Thyroid gland (tissue), 4 donors: Measurements from ENCODE around the gene HDDC3.

Experiments
- POLR2A ChIP-seq, 2 donors: fragments of 450-650 bp; IDR thresholded peaks; one replicate each; pipeline ENCODE4 v1.6.1; 2017; ENCODE audit warnings: antibody characterized with exemption in 2 of 2, mild to moderate bottlenecking in 2 of 2, moderate library complexity in 1 of 2
- TF ChIP-seq, protein P1 (sequence below), 6 experiments: fragments of 200-600 bp in 3 of 6; fragments of 450-650 bp in 3 of 6; sonication (generic) in 3 of 6; IDR thresholded peaks; one replicate each; pipeline ENCODE4 v1.5.1; 2016 to 2019; ENCODE audit warnings: antibody characterized with exemption in 6 of 6, mild to moderate bottlenecking in 2 of 6, inconsistent platforms in 1 of 6, moderate library complexity in 1 of 6

- no peak for TF ChIP-seq POLR2A (IDR thresholded peaks at IDR 0.05)
- TF ChIP-seq, protein P1, sequence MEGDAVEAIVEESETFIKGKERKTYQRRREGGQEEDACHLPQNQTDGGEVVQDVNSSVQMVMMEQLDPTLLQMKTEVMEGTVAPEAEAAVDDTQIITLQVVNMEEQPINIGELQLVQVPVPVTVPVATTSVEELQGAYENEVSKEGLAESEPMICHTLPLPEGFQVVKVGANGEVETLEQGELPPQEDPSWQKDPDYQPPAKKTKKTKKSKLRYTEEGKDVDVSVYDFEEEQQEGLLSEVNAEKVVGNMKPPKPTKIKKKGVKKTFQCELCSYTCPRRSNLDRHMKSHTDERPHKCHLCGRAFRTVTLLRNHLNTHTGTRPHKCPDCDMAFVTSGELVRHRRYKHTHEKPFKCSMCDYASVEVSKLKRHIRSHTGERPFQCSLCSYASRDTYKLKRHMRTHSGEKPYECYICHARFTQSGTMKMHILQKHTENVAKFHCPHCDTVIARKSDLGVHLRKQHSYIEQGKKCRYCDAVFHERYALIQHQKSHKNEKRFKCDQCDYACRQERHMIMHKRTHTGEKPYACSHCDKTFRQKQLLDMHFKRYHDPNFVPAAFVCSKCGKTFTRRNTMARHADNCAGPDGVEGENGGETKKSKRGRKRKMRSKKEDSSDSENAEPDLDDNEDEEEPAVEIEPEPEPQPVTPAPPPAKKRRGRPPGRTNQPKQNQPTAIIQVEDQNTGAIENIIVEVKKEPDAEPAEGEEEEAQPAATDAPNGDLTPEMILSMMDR (IDR thresholded peaks at IDR 0.05), result no peak
Observed at GRCh38 chr15:90932660-90932991, 277 bp upstream of the HDDC3 start.
